Right renal cortex interstitium (tissue), 3 donors: ENCODE results near the gene OMA1. TPM values are rescaled to one million over a fixed set of nuclear protein-coding genes. Genes with fewer than 3 reads are reported as not detected.

Source experiments
- DNase-seq, 3 donors: peaks; one replicate each; pipeline ENCODE4 v3.0.0-alpha.2; 2013; ENCODE audit warnings: low read depth in 3 of 3, low spot score in 2 of 3
- polyA plus RNA-seq, 3 donors: library from polyadenylated mRNA; unstranded; fragments of 120-200 nt; gene quantifications; one replicate each; pipeline ENCODE4 v1.2.1, GENCODE V29; 2013; ENCODE audit not compliant: insufficient read length in 3 of 3

OMA1 gene
- polyA plus RNA-seq, 3 donors = 35.2 to 42.5 (median 41.6) TPM

DNA sequence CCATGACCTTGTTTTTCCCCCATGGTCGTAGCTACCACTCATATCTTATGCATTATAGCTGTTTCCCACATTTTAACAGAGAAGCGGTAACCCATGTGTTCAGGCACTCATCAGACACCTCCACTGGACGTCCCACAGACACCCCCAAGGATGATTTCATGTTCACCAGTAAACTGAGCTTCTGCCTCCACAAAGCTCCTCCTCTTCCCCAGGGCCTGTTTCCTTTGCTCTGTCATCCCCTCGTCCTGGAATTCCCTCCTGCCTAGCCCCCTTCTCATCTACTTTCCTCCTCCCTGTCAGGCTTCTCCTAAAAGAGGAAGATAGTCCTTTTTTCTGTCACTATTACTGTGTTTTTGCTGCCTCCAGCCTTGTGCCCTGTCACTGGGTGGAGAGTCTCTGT lies 111.2 kb downstream of the OMA1 start:
- DNase-seq = no peak

DNA sequence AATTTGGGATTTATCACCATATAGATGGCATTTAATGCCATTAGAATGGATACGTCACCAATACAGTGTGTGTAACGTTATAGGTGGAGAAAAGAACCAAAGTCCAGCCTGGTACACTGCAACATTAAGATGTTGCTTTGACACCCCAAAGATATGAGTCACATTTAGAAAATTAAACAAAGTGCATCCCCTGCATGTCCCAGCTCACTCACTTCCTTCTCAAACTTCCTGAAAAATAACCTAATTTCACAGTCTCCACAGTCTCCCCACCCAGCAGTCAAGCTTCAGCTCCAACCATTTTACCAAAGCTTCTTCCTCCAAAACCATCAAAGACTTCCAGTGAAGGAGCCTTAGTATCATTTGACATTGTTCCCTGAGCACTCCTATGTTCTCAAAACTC lies 111.9 kb downstream of the OMA1 start:
- no peak for DNase-seq

- no peak for DNase-seq
Observed at GRCh38 chr1:58434181-58434580, 112.3 kb downstream of the OMA1 start.

DNA sequence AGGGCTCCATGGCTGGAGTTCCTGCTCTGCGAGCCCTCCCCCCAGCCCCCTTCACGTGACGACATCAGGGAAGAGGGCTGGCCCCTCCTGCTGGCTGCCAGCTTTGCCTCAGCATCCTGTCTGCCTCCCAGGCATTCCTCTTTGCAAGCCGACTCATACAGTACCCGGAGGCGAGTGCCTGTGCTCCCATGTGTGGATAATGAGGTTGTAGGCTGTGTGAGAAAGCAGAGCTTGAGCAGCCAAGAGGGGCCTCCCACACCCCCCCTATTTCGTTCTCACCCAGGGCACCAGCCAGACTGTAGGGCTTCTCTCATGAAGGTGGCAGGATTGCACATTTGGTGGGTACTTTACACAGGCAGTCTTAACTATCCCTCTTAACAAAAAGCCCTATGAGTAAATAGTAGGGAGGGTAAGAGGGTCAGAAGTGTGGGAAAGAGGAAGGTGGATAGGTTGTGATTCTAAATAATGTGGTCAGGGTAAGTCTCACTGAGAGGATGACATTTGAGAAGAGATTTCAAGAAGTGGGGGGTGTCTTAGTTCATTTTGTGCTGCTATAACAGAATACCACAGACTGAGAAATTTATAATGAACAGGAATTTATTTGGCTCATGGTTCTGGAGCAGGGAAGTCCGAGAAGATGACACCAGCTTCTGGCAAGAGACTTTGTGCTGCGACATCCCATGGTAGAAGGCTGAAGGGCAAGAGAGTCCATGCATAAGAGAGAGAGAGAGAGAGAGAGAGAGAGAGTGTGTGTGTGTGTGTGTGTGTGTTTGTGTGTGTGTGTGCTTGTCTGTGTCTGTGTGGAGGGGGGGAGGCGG lies 113.5 kb downstream of the OMA1 start:
- DNase-seq = peak; percentile 45 to 77 (median 67)

- no peak for DNase-seq
Observed at GRCh38 chr1:58431901-58432620, 114.5 kb downstream of the OMA1 start.

Other genes with a start within 250 kb of the OMA1 start
- 10 to 100 TPM; 25.1 to 50.7 (median 32.3) TPM for gene TACSTD2, start 30.5 kb upstream of the OMA1 start, polyA plus RNA-seq
- 10 to 100 TPM; 23.4 to 29.5 (median 27.9) TPM for gene MYSM1, start 153.3 kb upstream of the OMA1 start, polyA plus RNA-seq
- gene JUN, start 237.3 kb upstream of the OMA1 start, polyA plus RNA-seq = 100 to 1,000 TPM; 109 to 212 (median 113) TPM